ENCODE data around the gene COL25A1.

- TF ChIP-seq, protein P1, sequence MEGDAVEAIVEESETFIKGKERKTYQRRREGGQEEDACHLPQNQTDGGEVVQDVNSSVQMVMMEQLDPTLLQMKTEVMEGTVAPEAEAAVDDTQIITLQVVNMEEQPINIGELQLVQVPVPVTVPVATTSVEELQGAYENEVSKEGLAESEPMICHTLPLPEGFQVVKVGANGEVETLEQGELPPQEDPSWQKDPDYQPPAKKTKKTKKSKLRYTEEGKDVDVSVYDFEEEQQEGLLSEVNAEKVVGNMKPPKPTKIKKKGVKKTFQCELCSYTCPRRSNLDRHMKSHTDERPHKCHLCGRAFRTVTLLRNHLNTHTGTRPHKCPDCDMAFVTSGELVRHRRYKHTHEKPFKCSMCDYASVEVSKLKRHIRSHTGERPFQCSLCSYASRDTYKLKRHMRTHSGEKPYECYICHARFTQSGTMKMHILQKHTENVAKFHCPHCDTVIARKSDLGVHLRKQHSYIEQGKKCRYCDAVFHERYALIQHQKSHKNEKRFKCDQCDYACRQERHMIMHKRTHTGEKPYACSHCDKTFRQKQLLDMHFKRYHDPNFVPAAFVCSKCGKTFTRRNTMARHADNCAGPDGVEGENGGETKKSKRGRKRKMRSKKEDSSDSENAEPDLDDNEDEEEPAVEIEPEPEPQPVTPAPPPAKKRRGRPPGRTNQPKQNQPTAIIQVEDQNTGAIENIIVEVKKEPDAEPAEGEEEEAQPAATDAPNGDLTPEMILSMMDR (IDR thresholded peaks at IDR 0.05): no peak
- no peak for TF ChIP-seq EP300 (IDR thresholded peaks at IDR 0.05)
These were observed 506.3 kb downstream of the COL25A1 start for GRCh38 chr4:108796173-108796572.
